IMR-90 (cell line): ENCODE results near the gene GNG11. TPM values are rescaled to one million over a fixed set of nuclear protein-coding genes. Genes with fewer than 3 reads are reported as not detected.

Experiments used
- ATAC-seq: fragments of 200-7000 bp; cut with Tn5 transposase; 2 replicates; pipeline ENCODE4 v1.9.1; 2020; ENCODE audit warnings: low read depth, mild to moderate bottlenecking, moderate library complexity
- BruUV-seq: library from RNA; stranded (reverse); fragments of 400-500 nt; replicated peaks from 2 replicates; lab custom pipeline; 2021; lab: Mats Ljungman, UMichigan
- CTCF ChIA-PET: fragments of 300-600 bp; formaldehyde crosslinking; extraction: SDS; loops from one replicate; lab custom pipeline; 2021; ENCODE audit warnings: antibody characterized with exemption; lab: Yijun Ruan, JAX
- POLR2A ChIA-PET: fragments of 300-600 bp; sonication (Branson Sonifier 250); formaldehyde crosslinking; loops from one replicate; lab custom pipeline; 2022; ENCODE audit warnings: antibody characterized with exemption; ENCODE audit not compliant: unreplicated experiment; lab: Charles Lee
- DNase-seq: peaks from one replicate; pipeline ENCODE4 v3.0.0; 2013
- H2AFZ ChIP-seq: replicated peaks from 2 replicates; pipeline ENCODE3; 2013; ENCODE audit warnings: low read length, mild to moderate bottlenecking; ENCODE audit not compliant: poor library complexity
- H2AK5ac ChIP-seq: 2 replicates; pipeline ENCODE4 v1.6.1; 2013; ENCODE audit warnings: low read depth, low read length, inconsistent platforms
- H2AK9ac ChIP-seq: replicated peaks from 2 replicates; pipeline ENCODE3; 2013; ENCODE audit warnings: mild to moderate bottlenecking, low read depth, low read length, moderate library complexity; ENCODE audit not compliant: poor library complexity
- H2BK120ac ChIP-seq: 2 replicates; pipeline ENCODE4 v1.6.1; 2013; ENCODE audit warnings: low read depth, low read length, inconsistent platforms
- H2BK15ac ChIP-seq: 3 replicates; pipeline ENCODE4 v1.6.1; 2013; ENCODE audit warnings: low read depth, low read length, inconsistent platforms
- H2BK20ac ChIP-seq: 2 replicates; pipeline ENCODE4 v1.6.1; 2013; ENCODE audit warnings: low read depth, mild to moderate bottlenecking, inconsistent platforms, low read length, moderate library complexity
- H2BK5ac ChIP-seq: 2 replicates; pipeline ENCODE4 v1.6.1; 2013; ENCODE audit warnings: mild to moderate bottlenecking, low read depth, low read length, inconsistent platforms; ENCODE audit not compliant: poor library complexity, severe bottlenecking
- H3K14ac ChIP-seq: replicated peaks from 2 replicates; pipeline ENCODE4 v1.6.1; 2013; ENCODE audit warnings: low read depth, low read length, inconsistent platforms
- H3K18ac ChIP-seq: 2 replicates; pipeline ENCODE4 v1.6.1; 2013; ENCODE audit warnings: low read depth, low read length, control low read depth
- H3K23ac ChIP-seq: 2 replicates; pipeline ENCODE4 v1.6.1; 2013; ENCODE audit warnings: low read depth, low read length, inconsistent platforms
- H3K27ac ChIP-seq: 2 replicates; pipeline ENCODE4 v1.5.1; 2013; ENCODE audit warnings: mild to moderate bottlenecking, control low read depth, low read length; ENCODE audit not compliant: insufficient read depth
- H3K27me3 ChIP-seq: 2 replicates; pipeline ENCODE4 v1.6.1; 2013; ENCODE audit warnings: low read length; ENCODE audit not compliant: control insufficient read depth, insufficient read depth
- H3K36me3 ChIP-seq: 2 replicates; pipeline ENCODE4 v1.6.1; 2013; ENCODE audit warnings: low read length, mixed read lengths; ENCODE audit not compliant: control insufficient read depth, insufficient read depth
- H3K4ac ChIP-seq: 2 replicates; pipeline ENCODE4 v1.6.1; 2013; ENCODE audit warnings: low read depth, low read length, inconsistent platforms
- H3K4me1 ChIP-seq: 2 replicates; pipeline ENCODE4 v1.6.1; 2013; ENCODE audit warnings: low read length, mixed read lengths; ENCODE audit not compliant: control insufficient read depth, insufficient read depth
- H3K4me2 ChIP-seq: 2 replicates; pipeline ENCODE4 v1.6.1; 2013; ENCODE audit warnings: low read depth, mild to moderate bottlenecking, control low read depth, low read length, moderate library complexity
- H3K4me3 ChIP-seq: 2 replicates; pipeline ENCODE4 v1.5.1; 2013; ENCODE audit warnings: low read depth, mild to moderate bottlenecking, control low read depth, low read length, moderate library complexity; ENCODE audit not compliant: insufficient read depth
- H3K56ac ChIP-seq: 2 replicates; pipeline ENCODE4 v1.6.1; 2013; ENCODE audit warnings: low read length, inconsistent platforms; ENCODE audit not compliant: insufficient read depth; ENCODE audit errors: extremely low read depth
- H3K79me1 ChIP-seq, 2 experiments: 2 replicates each; pipeline ENCODE4 v1.6.1; 2013; ENCODE audit warnings: low read length in 2 of 2, inconsistent platforms in 1 of 2, low read depth in 1 of 2
- H3K9ac ChIP-seq: 2 replicates; pipeline ENCODE4 v1.6.1; 2013; ENCODE audit warnings: low read depth, low read length, control low read depth
- H3K9me1 ChIP-seq: 2 replicates; pipeline ENCODE4 v1.6.1; 2013; ENCODE audit warnings: low read length, inconsistent platforms; ENCODE audit not compliant: insufficient read depth
- H3K9me3 ChIP-seq: 2 replicates; pipeline ENCODE4 v1.6.1; 2013; ENCODE audit warnings: low read length; ENCODE audit not compliant: control insufficient read depth, insufficient read depth
- H4K20me1 ChIP-seq: 2 replicates; pipeline ENCODE4 v1.6.1; 2013; ENCODE audit warnings: low read length, inconsistent platforms; ENCODE audit not compliant: insufficient read depth
- H4K5ac ChIP-seq: 2 replicates; pipeline ENCODE4 v1.6.1; 2013; ENCODE audit warnings: mild to moderate bottlenecking, low read depth, low read length, control low read depth
- H4K8ac ChIP-seq, 2 experiments: 2 replicates each; pipeline ENCODE4 v1.6.1; 2013; ENCODE audit warnings: low read depth in 2 of 2, low read length in 2 of 2, control low read depth in 1 of 2, inconsistent platforms in 1 of 2
- H4K91ac ChIP-seq: 2 replicates; pipeline ENCODE4 v1.6.1; 2013; ENCODE audit warnings: low read depth, low read length, inconsistent platforms; ENCODE audit not compliant: insufficient read depth
- CEBPB ChIP-seq: IDR thresholded peaks from 2 replicates; pipeline ENCODE4 v1.6.1; 2012; ENCODE audit warnings: low read depth, low read length, improper control_type of control experiment
- CHD1 ChIP-seq: IDR thresholded peaks from 2 replicates; pipeline ENCODE4 v1.6.1; 2012; ENCODE audit warnings: low read depth, low read length, improper control_type of control experiment
- CTCF ChIP-seq: conservative IDR thresholded peaks from 2 replicates; pipeline ENCODE4 v1.5.1; 2012; ENCODE audit warnings: mild to moderate bottlenecking, low read depth, low read length, improper control_type of control experiment
- FOS ChIP-seq: fragments of 150-350 bp; IDR thresholded peaks from 2 replicates; pipeline ENCODE4 v1.6.1; 2016; ENCODE audit warnings: low read depth, low read length
- MAZ ChIP-seq: IDR thresholded peaks from 2 replicates; pipeline ENCODE4 v1.6.1; 2012; ENCODE audit warnings: low read depth, mild to moderate bottlenecking, low read length, improper control_type of control experiment, moderate library complexity, borderline replicate concordance
- MXI1 ChIP-seq: IDR thresholded peaks from 2 replicates; pipeline ENCODE4 v1.6.1; 2012; ENCODE audit warnings: low read depth, mild to moderate bottlenecking, low read length, moderate library complexity, borderline replicate concordance
- NFE2L2 ChIP-seq: fragments of 150-350 bp; IDR thresholded peaks from 2 replicates; pipeline ENCODE4 v1.6.1; 2016; ENCODE audit warnings: low read depth, mild to moderate bottlenecking, low read length
- USF2 ChIP-seq: fragments of 150-350 bp; IDR thresholded peaks from 2 replicates; pipeline ENCODE4 v1.6.1; 2017; ENCODE audit warnings: mild to moderate bottlenecking, antibody characterized with exemption, low read length, low read depth
- WGBS, 2 experiments: methylation state at CpG; one replicate each; pipeline versions ENCODE4 v1.1.5 to v1.1.7; 2013; ENCODE audit warnings: missing lambda C conversion rate in 2 of 2; ENCODE audit not compliant: insufficient read length in 1 of 2; ENCODE audit errors: extremely low coverage in 2 of 2; 5-methylcytosine and 5-hydroxymethylcytosine counted together
- dilution Hi-C: fragments of 300-500 bp; cut with HindIII; formaldehyde crosslinking; loops from one replicate; pipeline ENCODE4 v1.14.3; 2018; ENCODE audit warnings: low sequenced_read_pairs; ENCODE audit not compliant: unreplicated experiment
- in situ Hi-C: fragments of 300-500 bp; cut with MboI; formaldehyde crosslinking; loops from 3 replicates; pipeline ENCODE4 v1.14.3; 2019; ENCODE audit warnings: low sequenced_read_pairs, inconsistent platforms, mixed read lengths
- intact Hi-C: fragments of 100-400 bp; cut with micrococcal nuclease; formaldehyde crosslinking; loops from 2 replicates; pipeline ENCODE4 v1.10.0; 2022
- polyA plus RNA-seq, 3 experiments: library from polyadenylated mRNA; depleted of rRNA; stranded (reverse); fragments of >200 nt; gene quantifications; 2 replicates each; pipeline ENCODE4 v1.2.3, GENCODE V29; 2012; ENCODE audit warnings: low replicate concordance in 1 of 3
- total RNA-seq: library from RNA; depleted of rRNA; stranded (reverse); fragments of >200 nt; gene quantifications from 2 replicates; pipeline ENCODE4 v1.2.3, GENCODE V29; 2012

GNG11 gene
- total and polyA plus RNA-seq, 2 of the 4 experiments (the other 2 are of a cell fraction), result 6.1 to 10.5 TPM

- Histone ChIP-seq H3K27me3 (no peaks in the 10 kb centered on the region), H4K5ac (no peak overlapping the region), H3K4me3 (no peak overlapping the region), H2AK5ac (no peak overlapping the region), H3K4ac (no peak overlapping the region), H4K91ac (no peak overlapping the region), H2BK120ac (no peak overlapping the region), H4K8ac (no peak overlapping the region), H3K9me3 (no peaks in the 10 kb centered on the region), H3K9me1 (no peaks in the 10 kb centered on the region), H3K4me1 (no peaks in the 10 kb centered on the region; the same call in 1 of the 2 replicates), H2BK15ac (no peak overlapping the region), H2AFZ (no peak overlapping the region), H3K56ac (no peak overlapping the region), H3K9ac (no peak overlapping the region), H2AK9ac (no peak overlapping the region), H3K79me1 (no peaks in the 10 kb centered on the region), H2BK20ac (no peak overlapping the region), H3K18ac (no peak overlapping the region), H3K23ac (no peak overlapping the region), H3K27ac (no peak overlapping the region), H3K4me2 (no peak overlapping the region), H2BK5ac (no peak overlapping the region), H3K36me3 (no peaks in the 10 kb centered on the region), H4K20me1 (no peaks in the 10 kb centered on the region), H3K14ac (no peak overlapping the region)
- in situ Hi-C loops, result no loop called here
- BruUV-seq, result no TSS peak
- ChIA-PET POLR2A (no interaction called here), CTCF (no interaction called here)
- DNase-seq (no peak), ATAC-seq (no peak)
- TF ChIP-seq NFE2L2 (no peak), MXI1 (no peak), CTCF (no peak), CHD1 (no peak), USF2 (no peak), CEBPB (no peak), MAZ (no peak), FOS (no peak)
- WGBS, 2 experiments, result no CpG with 5 or more reads among the region's 3 CpGs
- intact Hi-C loops, result no loop called here
- dilution Hi-C loops, result no loop called here
Observed at GRCh38 chr7:93964813-93965212, 43.3 kb downstream of the GNG11 start.
